K562 (cell line): ENCODE measurements around the gene GAL3ST1. TPM values are rescaled to one million over a fixed set of nuclear protein-coding genes. Genes with fewer than 3 reads are reported as not detected.

ENCODE experiments used
- CBX8 ChIP-seq: fragments of 200-600 bp; sonication (generic); IDR thresholded peaks from 2 replicates; pipeline ENCODE4 v1.6.1; 2012; ENCODE audit warnings: borderline replicate concordance, mixed run types, low read depth, mild to moderate bottlenecking, moderate library complexity, mixed read lengths, low read length, control low read depth, inconsistent platforms; ENCODE audit not compliant: poor library complexity, severe bottlenecking; ENCODE audit errors: extremely low read depth
- COPS2 ChIP-seq: fragments of 450-650 bp; conservative IDR thresholded peaks from 2 replicates; pipeline ENCODE4 v1.6.1; 2016; ENCODE audit warnings: mild to moderate bottlenecking, moderate library complexity
- ETV1 ChIP-seq: fragments of 450-650 bp; conservative IDR thresholded peaks from 2 replicates; pipeline ENCODE4 v1.6.1; 2016; ENCODE audit warnings: missing genetic modification characterization, control low read depth, low read depth, missing compliant biosample characterization
- ETV6 ChIP-seq, 3 experiments: fragments of 150-350 bp in 1 of 3; sonication (generic) in 1 of 3; formaldehyde crosslinking in 1 of 3; IDR thresholded peaks; 2 replicates each; pipeline versions ENCODE4 v1.6.1 to v1.8.0; 2014 to 2022; ENCODE audit warnings: borderline replicate concordance in 2 of 3, low read depth in 2 of 3, antibody characterized with exemption in 1 of 3, low read length in 1 of 3, mild to moderate bottlenecking in 1 of 3, missing genetic modification reagents in 1 of 3
- HNRNPLL ChIP-seq: fragments of 200-400 bp; formaldehyde crosslinking; IDR thresholded peaks from 2 replicates; pipeline ENCODE4 v1.6.1; 2017; ENCODE audit warnings: low read length, low read depth, mild to moderate bottlenecking; ENCODE audit not compliant: poor library complexity, severe bottlenecking
- NR2F6 ChIP-seq: fragments of 450-650 bp; formaldehyde crosslinking; IDR thresholded peaks from 2 replicates; pipeline ENCODE4 v1.4.0; 2020; ENCODE audit warnings: mild to moderate bottlenecking
- PHF8 ChIP-seq: fragments of 200-600 bp; sonication (generic); IDR thresholded peaks from 2 replicates; pipeline ENCODE4 v1.6.1; 2012; ENCODE audit warnings: mixed run types, mild to moderate bottlenecking, inconsistent platforms, low read length, moderate library complexity, borderline replicate concordance
- PTTG1 ChIP-seq: fragments of 450-650 bp; IDR thresholded peaks from 2 replicates; pipeline ENCODE4 v1.6.1; 2016; ENCODE audit warnings: low read depth, mild to moderate bottlenecking, missing genetic modification characterization, missing compliant biosample characterization
- RAD21 ChIP-seq, 2 experiments: fragments of 250-450 bp in 1 of 2; fragments of 450-650 bp in 1 of 2; sonication (Bioruptor Pico) in 1 of 2; formaldehyde crosslinking in 1 of 2; IDR thresholded peaks in 1 of 2; conservative IDR thresholded peaks in 1 of 2; 2 replicates each; pipeline versions ENCODE4 v1.4.0 to v1.8.0; 2020 to 2022; ENCODE audit warnings: mild to moderate bottlenecking in 2 of 2, moderate library complexity in 1 of 2
- SAFB2 ChIP-seq: fragments of 200-400 bp; formaldehyde crosslinking; IDR thresholded peaks from 2 replicates; pipeline ENCODE4 v1.6.1; 2018; ENCODE audit warnings: borderline replicate concordance, low read length, low read depth, moderate library complexity; ENCODE audit not compliant: severe bottlenecking
- SIRT6 ChIP-seq: IDR thresholded peaks from one replicate; pipeline ENCODE4 v1.6.1; 2012; ENCODE audit warnings: low read depth, mild to moderate bottlenecking, control low read depth, inconsistent platforms, low read length, moderate library complexity
- SP2 ChIP-seq: IDR thresholded peaks from 2 replicates; pipeline ENCODE4 v1.6.1; 2011; ENCODE audit warnings: mild to moderate bottlenecking, low read depth, low read length, moderate library complexity; ENCODE audit not compliant: poor library complexity, severe bottlenecking; ENCODE audit errors: extremely low read depth
- TCF7 ChIP-seq: sonication (generic); IDR thresholded peaks from 2 replicates; pipeline ENCODE4 v1.6.1; 2016; ENCODE audit warnings: antibody characterized with exemption, borderline replicate concordance
- ZC3H4 ChIP-seq: sonication (generic); formaldehyde crosslinking; IDR thresholded peaks from 2 replicates; pipeline ENCODE4 v1.9.0; 2021; ENCODE audit warnings: missing genetic modification reagents, borderline replicate concordance
- ZNF146 ChIP-seq: IDR thresholded peaks from one replicate; pipeline ENCODE4 v1.6.1; 2018; ENCODE audit warnings: missing compliant biosample characterization; ENCODE audit not compliant: unreplicated experiment
- ZNF311 ChIP-seq: fragments of 250-450 bp; sonication (Bioruptor Pico); IDR thresholded peaks from 2 replicates; pipeline ENCODE4 v1.4.0; 2020; ENCODE audit warnings: mild to moderate bottlenecking, moderate library complexity
- ZNF324 ChIP-seq: fragments of 250-450 bp; sonication (Bioruptor Pico); IDR thresholded peaks from 2 replicates; pipeline ENCODE4 v1.4.0; 2020; ENCODE audit warnings: mild to moderate bottlenecking
- ZNF717 ChIP-seq: fragments of 250-450 bp; sonication (Bioruptor Pico); IDR thresholded peaks from 2 replicates; pipeline ENCODE4 v1.5.0; 2021
- ZNF764 ChIP-seq: fragments of 250-450 bp; sonication (Bioruptor Pico); IDR thresholded peaks from 2 replicates; pipeline ENCODE4 v1.4.0; 2020; ENCODE audit warnings: low read depth, mild to moderate bottlenecking, moderate library complexity
- polyA plus RNA-seq, 8 experiments: library from polyadenylated mRNA; depleted of rRNA in 4 of 8; stranded (reverse) in 5 of 8; unstranded in 3 of 8; fragments of >200 nt; fragmentation: Nextera tagmentation in 2 of 8; fragmentation: Illumina TruSeq in 1 of 8; extraction: Ambion mirVana in 2 of 8; extraction: Trizol in 1 of 8; gene quantifications; 2 replicates each; pipeline versions ENCODE4 v1.2.1 to v1.2.3, GENCODE V29; 2011 to 2014; ENCODE audit warnings: inconsistent platforms in 1 of 8, missing spikeins in 1 of 8
- total RNA-seq, 7 experiments: library from RNA; depleted of rRNA in 6 of 7; stranded (reverse); fragments of >200 nt in 6 of 7; fragmentation: Illumina TruSeq in 2 of 7; extraction: Trizol in 2 of 7; gene quantifications; 2 replicates each; pipeline versions ENCODE4 v1.2.1 to v1.2.3, GENCODE V29; 2011 to 2021; ENCODE audit warnings: low replicate concordance in 1 of 7
- TF ChIP-seq, protein P1 (sequence below), 2 experiments: fragments of 200-800 bp in 1 of 2; sonication (Bioruptor generic) in 1 of 2; sonication (generic) in 1 of 2; formaldehyde crosslinking in 1 of 2; IDR thresholded peaks in 1 of 2; conservative IDR thresholded peaks in 1 of 2; 2 replicates each; pipeline versions ENCODE4 v1.5.0 to v1.6.1; 2016 to 2020; ENCODE audit warnings: missing compliant biosample characterization in 1 of 2, missing genetic modification characterization in 1 of 2, missing genetic modification reagents in 1 of 2
- TF ChIP-seq, protein P2 (sequence below): IDR thresholded peaks from 2 replicates; pipeline ENCODE4 v1.6.1; 2016; ENCODE audit warnings: missing genetic modification characterization, missing compliant biosample characterization
- TF ChIP-seq, protein P3 (sequence below): sonication (generic); formaldehyde crosslinking; IDR thresholded peaks from 2 replicates; pipeline ENCODE4 v1.9.0; 2022; ENCODE audit warnings: mild to moderate bottlenecking, missing genetic modification reagents

Gene GAL3ST1
- total and polyA plus RNA-seq, 9 of the 15 experiments (the other 6 are each of a cell fraction or from before 2014, with no cell fraction given), result 0.03 to 1.9 (median 0.33) TPM; not detected in 1

DNA sequence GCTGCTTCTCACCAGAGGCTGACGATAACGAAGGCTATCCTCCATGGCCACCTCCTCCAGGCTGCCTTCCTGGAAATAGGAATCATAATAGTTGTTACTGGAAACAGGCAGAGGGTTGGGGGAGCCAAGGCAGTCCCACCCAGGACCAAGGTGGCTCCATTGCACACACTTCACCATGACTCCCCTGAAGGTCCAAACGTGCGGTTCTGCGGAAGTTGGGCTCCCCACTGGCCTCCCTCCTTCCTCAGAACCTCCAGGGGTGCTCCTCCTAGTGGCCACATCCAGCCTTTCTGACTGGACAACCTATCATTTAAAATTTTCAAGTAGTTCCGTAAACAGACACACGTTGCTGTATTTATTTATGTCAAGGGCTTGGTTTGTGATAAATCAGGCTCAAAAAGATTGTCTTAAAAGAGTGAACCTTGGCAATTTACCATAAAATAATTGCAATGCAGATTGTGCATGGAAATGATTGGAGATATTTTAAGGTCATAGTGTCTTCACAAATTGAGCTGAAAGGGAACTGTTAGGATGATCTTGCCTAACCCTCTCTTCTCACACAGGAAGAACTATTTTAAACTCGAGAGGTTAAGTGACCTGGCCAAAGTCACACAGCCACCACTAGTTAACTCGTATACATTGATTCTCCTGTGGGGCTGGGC is 31.1 kb upstream of the GAL3ST1 start (continued):
- TF ChIP-seq, protein P1, sequence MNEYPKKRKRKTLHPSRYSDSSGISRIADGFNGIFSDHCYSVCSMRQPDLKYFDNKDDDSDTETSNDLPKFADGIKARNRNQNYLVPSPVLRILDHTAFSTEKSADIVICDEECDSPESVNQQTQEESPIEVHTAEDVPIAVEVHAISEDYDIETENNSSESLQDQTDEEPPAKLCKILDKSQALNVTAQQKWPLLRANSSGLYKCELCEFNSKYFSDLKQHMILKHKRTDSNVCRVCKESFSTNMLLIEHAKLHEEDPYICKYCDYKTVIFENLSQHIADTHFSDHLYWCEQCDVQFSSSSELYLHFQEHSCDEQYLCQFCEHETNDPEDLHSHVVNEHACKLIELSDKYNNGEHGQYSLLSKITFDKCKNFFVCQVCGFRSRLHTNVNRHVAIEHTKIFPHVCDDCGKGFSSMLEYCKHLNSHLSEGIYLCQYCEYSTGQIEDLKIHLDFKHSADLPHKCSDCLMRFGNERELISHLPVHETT (CRISPR knock-in tag; conservative IDR thresholded peaks at IDR 0.05 in 1 of 2, IDR thresholded peaks at IDR 0.05 in 1 of 2), result no peak
- TF ChIP-seq SP2 (no peak), ZNF324 (CRISPR knock-in tag) (no peak), HNRNPLL (no peak), SIRT6 (no peak), ETV6 (IDR thresholded peaks at IDR 0.05; ENCODE audit: borderline replicate concordance in 1 of 2, low read depth in 2 of 2, low read length in 1 of 2) (no peak), ETV6 (CRISPR knock-in tag; IDR thresholded peaks at IDR 0.05; ENCODE audit: borderline replicate concordance) (no peak), PHF8 (no peak), ZC3H4 (no peak), RAD21 (CRISPR knock-in tag; conservative IDR thresholded peaks at IDR 0.05 in 1 of 2, IDR thresholded peaks at IDR 0.05 in 1 of 2) (peak in 1 of 2 experiments; percentile 23; a peak in 1 of 4 replicates), COPS2 (no peak), ZNF146 (CRISPR knock-in tag) (no peak), ZNF717 (CRISPR knock-in tag) (no peak), ZNF764 (CRISPR knock-in tag) (peak; percentile 50; the same call in 1 of the 2 replicates), ZNF311 (no peak), SAFB2 (no peak), ETV1 (peak; percentile 43; the same call in 1 of the 2 replicates), NR2F6 (CRISPR knock-in tag) (no peak), CBX8 (no peak), TCF7 (no peak), PTTG1 (tag) (no peak)
- TF ChIP-seq, protein P2, sequence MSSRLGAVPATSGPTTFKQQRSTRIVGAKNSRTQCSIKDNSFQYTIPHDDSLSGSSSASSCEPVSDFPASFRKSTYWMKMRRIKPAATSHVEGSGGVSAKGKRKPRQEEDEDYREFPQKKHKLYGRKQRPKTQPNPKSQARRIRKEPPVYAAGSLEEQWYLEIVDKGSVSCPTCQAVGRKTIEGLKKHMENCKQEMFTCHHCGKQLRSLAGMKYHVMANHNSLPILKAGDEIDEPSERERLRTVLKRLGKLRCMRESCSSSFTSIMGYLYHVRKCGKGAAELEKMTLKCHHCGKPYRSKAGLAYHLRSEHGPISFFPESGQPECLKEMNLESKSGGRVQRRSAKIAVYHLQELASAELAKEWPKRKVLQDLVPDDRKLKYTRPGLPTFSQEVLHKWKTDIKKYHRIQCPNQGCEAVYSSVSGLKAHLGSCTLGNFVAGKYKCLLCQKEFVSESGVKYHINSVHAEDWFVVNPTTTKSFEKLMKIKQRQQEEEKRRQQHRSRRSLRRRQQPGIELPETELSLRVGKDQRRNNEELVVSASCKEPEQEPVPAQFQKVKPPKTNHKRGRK (tag), result no peak
- TF ChIP-seq, protein P3, sequence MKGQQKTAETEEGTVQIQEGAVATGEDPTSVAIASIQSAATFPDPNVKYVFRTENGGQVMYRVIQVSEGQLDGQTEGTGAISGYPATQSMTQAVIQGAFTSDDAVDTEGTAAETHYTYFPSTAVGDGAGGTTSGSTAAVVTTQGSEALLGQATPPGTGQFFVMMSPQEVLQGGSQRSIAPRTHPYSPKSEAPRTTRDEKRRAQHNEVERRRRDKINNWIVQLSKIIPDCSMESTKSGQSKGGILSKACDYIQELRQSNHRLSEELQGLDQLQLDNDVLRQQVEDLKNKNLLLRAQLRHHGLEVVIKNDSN, result no peak
